Activated B cell treated with CpG ODN at 0.5 μM for 24 hours (primary cell): ENCODE results near the gene SMURF2. TPM values are rescaled to one million over a fixed set of nuclear protein-coding genes. Genes with fewer than 3 reads are reported as not detected.

Experiments used
- ATAC-seq: fragments of 200-7000 bp; cut with Tn5 transposase; one replicate; pipeline ENCODE4 v1.10.0; 2021; ENCODE audit warnings: low read depth, mild to moderate bottlenecking, moderate library complexity
- CTCF ChIA-PET: fragments of 350-600 bp; sonication (Branson Sonifier 250); formaldehyde crosslinking; loops from one replicate; lab custom pipeline; 2021; ENCODE audit warnings: antibody characterized with exemption; lab: Charles Lee
- POLR2A ChIA-PET: fragments of 350-600 bp; sonication (Branson Sonifier 250); formaldehyde crosslinking; loops from one replicate; lab custom pipeline; 2021; ENCODE audit warnings: antibody characterized with exemption; lab: Charles Lee
- DNase-seq: peaks from one replicate; pipeline ENCODE4 v3.0.0; 2022
- H3K27ac Mint-ChIP-seq: one replicate; pipeline ENCODE4 v1.8.0; 2020; ENCODE audit warnings: mixed read lengths
- H3K27me3 Mint-ChIP-seq: one replicate; pipeline ENCODE4 v1.8.0; 2021; ENCODE audit warnings: mixed read lengths
- H3K36me3 Mint-ChIP-seq: one replicate; pipeline ENCODE4 v1.8.0; 2021; ENCODE audit warnings: low read depth, mixed read lengths
- H3K4me1 Mint-ChIP-seq: one replicate; pipeline ENCODE4 v1.8.0; 2021; ENCODE audit warnings: mixed read lengths
- H3K4me3 Mint-ChIP-seq: one replicate; pipeline ENCODE4 v1.8.0; 2020; ENCODE audit warnings: mild to moderate bottlenecking, mixed read lengths
- H3K9me3 Mint-ChIP-seq: one replicate; pipeline ENCODE4 v1.8.0; 2020; ENCODE audit warnings: mixed read lengths
- CTCF ChIP-seq: fragments of 200-600 bp; IDR thresholded peaks from one replicate; pipeline ENCODE4 v1.8.0; 2022; ENCODE audit warnings: antibody characterized with exemption, mild to moderate bottlenecking
- intact Hi-C: fragments of 100-400 bp; cut with micrococcal nuclease; formaldehyde crosslinking; loops from one replicate; pipeline ENCODE4 v1.15.1; 2024
- total RNA-seq: library from RNA; stranded (reverse); gene quantifications from 2 replicates; pipeline ENCODE4 v1.2.3, GENCODE V29; 2022

The SMURF2 gene
- 18.9 and 23.0 TPM in 2 replicates for total RNA-seq

- peaks cover 28% of the 10 kb centered on the region for H3K4me1 Mint-ChIP-seq
- peaks cover 7% of the 10 kb centered on the region for H3K36me3 Mint-ChIP-seq
- DNase-seq (peak; percentile 83), ATAC-seq (peak; percentile 85)
- H3K9me3 Mint-ChIP-seq, result no peaks in the 10 kb centered on the region
- no peak for TF ChIP-seq CTCF
- ChIA-PET CTCF (interaction anchor here (0.7 to 1.3 kb wide), 4 partner anchors 13 to 299 kb away, joined by 3 to 5 read pairs (median 3); partner anchors contain the start of genes CEP95 and DDX5), POLR2A (interaction anchor here (0.6 to 1.8 kb wide), 7 partner anchors 13 to 920 kb away, joined by 3 to 17 read pairs (median 4); partner anchors contain the start of genes CEP95 and DDX5)
- intact Hi-C loops, result loop anchor here (1.0 to 5.0 kb wide), 4 partner anchors 115 to 819 kb away; partner anchors contain the start of genes CEP95, DDX5 and SMARCD2
- H3K27ac Mint-ChIP-seq, result peak within 1 kb of the TSS; percentile 95
- H3K4me3 Mint-ChIP-seq, result peak within 1 kb of the TSS; percentile 96
- H3K27me3 Mint-ChIP-seq, result no peaks in the 10 kb centered on the region
Observed at GRCh38 chr17:64661976-64662773, at the start of gene SMURF2. SMURF2 (minus strand) TSS chr17:64662307; CDS start chr17:64661880, 427 bp downstream.

- H3K4me1 Mint-ChIP-seq, result peaks cover 36% of the 10 kb centered on the region
Observed at GRCh38 chr17:64709481-64709880, 47.4 kb upstream of the SMURF2 start.

GRCh38 chr17:64707050-64707591, 45.0 kb upstream of the SMURF2 start:
- Mint-ChIP-seq H3K9me3 (no peaks in the 10 kb centered on the region), H3K27me3 (no peaks in the 10 kb centered on the region), H3K4me3 (no peak overlapping the region), H3K27ac (no peak overlapping the region), H3K36me3 (no peaks in the 10 kb centered on the region), H3K4me1 (peaks cover 16% of the 10 kb centered on the region)
- TF ChIP-seq CTCF, result no peak
- ATAC-seq, result no peak
- POLR2A ChIA-PET, result no interaction called here
- intact Hi-C loops, result no loop called here
- CTCF ChIA-PET, result no interaction called here
- DNase-seq, result no peak

More at GRCh38 chr17:64709481-64709880, 47.4 kb upstream of the SMURF2 start:
- intact Hi-C loops, result no loop called here
- CTCF ChIA-PET, result no interaction called here
- H3K9me3 Mint-ChIP-seq, result no peaks in the 10 kb centered on the region
- H3K27me3 Mint-ChIP-seq, result no peaks in the 10 kb centered on the region
- no peak for DNase-seq
- no peaks in the 10 kb centered on the region for H3K36me3 Mint-ChIP-seq
- H3K4me3 Mint-ChIP-seq, result no peak overlapping the region
- POLR2A ChIA-PET, result no interaction called here
- H3K27ac Mint-ChIP-seq, result no peak overlapping the region
- TF ChIP-seq CTCF, result no peak
- no peak for ATAC-seq

- TF ChIP-seq CTCF, result no peak
- Mint-ChIP-seq H3K4me1 (peaks cover 13% of the 10 kb centered on the region), H3K4me3 (no peak overlapping the region), H3K27ac (no peak overlapping the region), H3K9me3 (no peaks in the 10 kb centered on the region), H3K27me3 (no peaks in the 10 kb centered on the region), H3K36me3 (no peaks in the 10 kb centered on the region)
- intact Hi-C loops, result no loop called here
- CTCF ChIA-PET, result no interaction called here
- DNase-seq (no peak), ATAC-seq (no peak)
- POLR2A ChIA-PET, result no interaction called here
Observed at GRCh38 chr17:64706224-64707049, 44.3 kb upstream of the SMURF2 start.
